ENCODE results near the gene CLIC6.

The CLIC6 gene

GRCh38 chr21:34644825-34645224 is 24.0 kb upstream of the CLIC6 start:
- no peak for TF ChIP-seq CTCF (IDR thresholded peaks at IDR 0.05)

- no peak for TF ChIP-seq CTCF (IDR thresholded peaks at IDR 0.05)
Measured at GRCh38 chr21:34647555-34647954, 21.2 kb upstream of the CLIC6 start.

- TF ChIP-seq CTCF (IDR thresholded peaks at IDR 0.05), result no peak
Measured at GRCh38 chr21:34648739-34649297, 20.0 kb upstream of the CLIC6 start.

GRCh38 chr21:34649400-34649799 is 19.4 kb upstream of the CLIC6 start:
- no peak for TF ChIP-seq CTCF (IDR thresholded peaks at IDR 0.05)

- no peak for TF ChIP-seq CTCF (IDR thresholded peaks at IDR 0.05)
Measured at GRCh38 chr21:34650861-34651431, 17.8 kb upstream of the CLIC6 start.

GRCh38 chr21:34651642-34652041 is 17.2 kb upstream of the CLIC6 start:
- no peak for TF ChIP-seq CTCF (IDR thresholded peaks at IDR 0.05)

GRCh38 chr21:34653522-34653921 is 15.3 kb upstream of the CLIC6 start:
- no peak for TF ChIP-seq CTCF (IDR thresholded peaks at IDR 0.05)

- no peak for TF ChIP-seq CTCF (IDR thresholded peaks at IDR 0.05)
Measured at GRCh38 chr21:34661848-34662247, 6.9 kb upstream of the CLIC6 start.
